GM19099 (cell line): ENCODE data around the gene LRMDA.

ENCODE experiments used
- POLR2A ChIP-seq: IDR thresholded peaks from 3 replicates; pipeline ENCODE4 v1.6.1; 2011; ENCODE audit warnings: low read depth; ENCODE audit not compliant: insufficient read length; ENCODE audit errors: extremely low read depth

LRMDA gene

DNA sequence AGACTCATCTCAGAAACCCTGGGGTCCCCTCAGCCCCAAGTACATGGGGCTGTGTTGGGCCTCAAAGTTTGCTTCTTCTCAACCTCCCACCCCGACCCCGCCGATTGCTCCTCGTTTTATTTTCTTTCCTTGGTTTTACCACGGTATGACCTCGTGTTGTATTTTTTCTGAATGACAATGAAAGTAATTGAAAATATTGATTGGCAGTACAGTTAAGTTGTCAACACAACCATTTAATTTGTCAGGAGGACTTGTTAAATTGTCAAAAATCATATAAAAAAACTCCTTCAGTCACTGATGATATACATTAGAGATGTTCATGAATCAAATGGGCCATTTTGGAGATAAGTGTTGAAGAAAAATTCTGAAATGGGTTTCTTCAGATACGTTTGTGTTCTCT lies 520.7 kb downstream of the LRMDA start:
- no peak for TF ChIP-seq POLR2A

DNA sequence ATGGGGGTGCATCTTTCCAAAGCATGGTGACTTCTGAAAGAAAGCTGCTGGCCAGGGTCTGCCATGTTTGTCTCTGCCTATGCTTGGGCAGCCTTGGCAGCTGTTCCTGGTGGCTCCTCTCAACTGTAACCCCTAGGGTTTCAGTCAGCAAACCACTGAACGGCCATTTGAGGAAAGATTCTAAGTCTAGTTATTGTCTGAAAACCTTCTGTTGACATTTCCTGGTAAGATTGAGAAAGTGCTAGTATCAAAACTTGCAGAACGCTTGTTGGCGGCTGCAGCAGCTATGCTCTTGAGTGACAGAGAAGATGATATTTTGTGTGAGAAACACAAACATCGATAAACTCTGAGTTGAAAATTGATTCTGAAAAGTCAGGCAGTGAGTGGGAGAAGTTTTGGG lies 523.1 kb downstream of the LRMDA start:
- TF ChIP-seq POLR2A, result no peak

DNA sequence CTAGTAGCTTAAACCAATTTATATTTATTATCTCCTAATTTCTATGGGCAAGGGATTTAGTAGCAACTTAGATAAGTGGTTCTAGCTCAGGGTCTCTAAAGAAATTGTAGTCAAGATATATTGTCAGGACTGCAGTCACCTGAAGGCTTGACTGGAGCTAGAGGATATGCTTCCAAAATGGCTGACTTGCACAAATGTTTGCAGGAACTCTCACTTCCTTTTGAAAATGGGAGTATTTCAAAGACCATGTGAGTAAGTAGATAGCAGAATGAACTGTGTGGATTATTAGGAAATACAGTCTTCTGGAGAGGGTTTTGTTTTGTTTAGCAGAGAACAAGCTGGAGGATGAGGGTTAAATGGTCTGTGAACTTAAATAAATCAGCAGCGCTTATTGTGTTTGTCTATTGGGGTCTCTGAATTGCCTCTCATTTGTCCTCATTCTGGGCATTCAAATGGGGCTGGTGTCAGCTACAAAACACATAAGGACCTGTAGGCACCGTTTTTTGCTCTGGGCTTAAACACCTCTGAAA lies 524.6 kb downstream of the LRMDA start:
- TF ChIP-seq POLR2A, result no peak

DNA sequence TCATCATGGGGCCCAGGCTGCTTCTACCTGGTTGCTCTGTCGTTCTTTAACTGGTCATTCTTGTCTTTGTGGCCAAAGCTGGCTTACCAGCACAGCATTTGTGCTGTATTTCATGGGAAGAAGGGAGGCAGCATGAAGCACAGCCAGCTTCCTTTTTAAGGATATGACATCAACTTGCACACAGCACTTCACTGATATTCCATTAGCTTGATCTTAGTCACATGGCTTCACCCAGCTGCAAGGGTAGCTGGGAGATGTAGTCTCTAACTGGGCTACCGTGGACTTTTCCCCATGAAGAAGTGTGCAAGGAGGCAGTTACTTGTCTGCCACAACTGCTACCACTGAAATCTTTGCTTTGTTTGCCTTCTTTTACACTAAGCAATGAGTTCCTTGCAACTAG lies 525.2 kb downstream of the LRMDA start:
- no peak for TF ChIP-seq POLR2A

DNA sequence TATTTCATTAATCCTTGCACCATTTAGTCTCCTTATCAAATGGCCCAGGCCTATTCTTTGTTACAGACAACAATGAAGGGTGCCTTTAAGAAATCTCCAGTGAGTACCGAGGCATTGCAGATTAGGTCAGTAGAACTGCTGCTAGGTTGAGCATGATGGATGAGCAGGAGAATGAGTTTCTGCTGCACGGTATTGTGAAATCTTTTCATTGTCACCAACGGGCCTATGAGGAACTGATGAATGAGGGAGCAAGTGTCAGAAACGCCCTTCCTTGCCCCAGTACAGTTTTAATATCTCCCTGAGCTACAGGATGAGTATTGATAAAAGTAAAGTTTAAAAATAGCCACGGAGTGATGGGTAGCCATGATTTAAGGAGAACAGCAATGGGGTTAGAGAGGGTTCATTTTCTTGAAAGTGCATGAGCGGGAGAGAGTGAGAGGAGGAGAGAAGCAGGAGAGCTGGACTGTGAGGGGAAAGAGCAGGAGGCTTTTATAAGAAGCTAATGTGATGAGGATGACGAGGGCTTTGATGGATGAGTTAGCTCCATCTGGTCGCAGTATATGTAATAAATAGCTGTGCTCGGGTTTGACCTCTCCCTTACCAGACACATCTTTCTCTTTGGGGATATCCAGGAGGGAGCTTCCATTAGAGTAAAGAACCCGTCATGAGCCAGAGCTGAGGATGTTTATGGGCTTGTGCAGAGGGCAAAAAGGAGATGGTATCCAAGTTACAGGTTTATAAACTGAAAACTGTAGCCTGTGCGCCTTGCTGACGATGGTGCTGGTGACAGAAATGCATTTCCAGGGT lies 526.1 kb downstream of the LRMDA start:
- TF ChIP-seq POLR2A, result no peak

DNA sequence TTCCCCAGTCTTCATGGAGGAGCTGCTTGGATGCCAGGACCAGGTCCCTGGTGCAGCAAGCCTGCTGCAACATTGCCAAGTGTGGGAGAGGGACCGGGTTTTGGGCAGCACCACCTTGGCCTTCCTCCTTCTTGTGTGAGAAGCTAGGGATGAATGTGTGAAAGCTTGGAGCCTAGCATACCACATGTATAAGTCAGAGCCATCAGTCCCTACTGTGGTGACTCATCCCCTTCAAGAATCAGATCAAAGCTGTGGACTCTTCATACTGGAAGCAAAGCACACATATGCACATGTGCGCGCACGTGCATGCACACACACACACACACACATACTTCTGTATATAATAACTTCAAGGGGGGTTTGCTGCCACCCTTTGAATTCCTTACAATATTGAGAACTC lies 527.8 kb downstream of the LRMDA start:
- TF ChIP-seq POLR2A, result no peak

DNA sequence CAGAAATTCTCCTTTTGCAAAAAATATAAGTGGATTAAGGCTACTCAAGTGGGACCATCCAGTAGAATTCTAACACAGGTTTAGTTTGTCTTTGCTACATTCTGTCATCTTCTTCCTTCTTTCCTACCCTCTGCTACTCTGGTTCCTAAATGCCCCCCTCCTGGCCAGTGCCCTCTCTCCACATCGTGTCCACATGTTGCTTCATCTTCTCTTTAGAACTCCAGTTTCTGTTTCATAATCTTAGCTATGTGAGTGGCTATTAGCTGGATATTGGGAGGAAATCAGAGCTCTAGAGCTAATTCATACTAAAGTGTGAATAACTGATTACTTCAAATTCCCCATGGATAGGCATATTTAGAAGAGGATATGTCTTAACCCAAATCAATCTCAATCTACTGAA lies 528.5 kb downstream of the LRMDA start:
- TF ChIP-seq POLR2A, result no peak

DNA sequence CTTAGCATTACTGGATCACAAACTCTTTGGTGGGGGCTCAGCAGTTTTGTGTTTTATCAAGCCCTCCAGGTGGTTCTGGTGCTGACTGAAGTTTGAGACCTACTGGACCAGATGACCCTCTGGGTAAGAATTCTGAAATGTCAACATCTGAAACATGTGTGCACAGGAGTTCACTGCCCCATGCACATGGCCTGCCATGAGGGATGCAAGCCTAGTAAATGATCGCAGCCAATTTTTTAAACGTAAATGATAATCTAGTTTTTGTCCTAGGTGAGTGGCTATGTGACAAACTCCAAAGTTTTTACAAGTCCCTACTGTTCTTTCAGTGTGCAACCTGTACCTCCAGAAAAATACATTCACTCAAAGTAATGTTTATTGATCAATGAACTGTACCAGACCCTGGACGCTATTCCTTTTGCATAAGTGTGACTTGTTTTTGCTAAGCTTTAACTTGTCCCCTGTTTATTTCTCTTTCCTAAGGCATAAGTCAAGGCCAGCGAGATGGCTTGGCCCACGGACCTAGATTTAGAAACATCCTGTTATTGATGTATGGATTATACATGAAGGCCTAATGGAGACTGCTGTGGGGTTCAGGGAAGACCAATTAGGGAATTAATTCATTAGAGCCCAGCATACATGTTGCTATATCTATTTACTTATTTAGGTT lies 531.1 kb downstream of the LRMDA start:
- TF ChIP-seq POLR2A, result no peak

DNA sequence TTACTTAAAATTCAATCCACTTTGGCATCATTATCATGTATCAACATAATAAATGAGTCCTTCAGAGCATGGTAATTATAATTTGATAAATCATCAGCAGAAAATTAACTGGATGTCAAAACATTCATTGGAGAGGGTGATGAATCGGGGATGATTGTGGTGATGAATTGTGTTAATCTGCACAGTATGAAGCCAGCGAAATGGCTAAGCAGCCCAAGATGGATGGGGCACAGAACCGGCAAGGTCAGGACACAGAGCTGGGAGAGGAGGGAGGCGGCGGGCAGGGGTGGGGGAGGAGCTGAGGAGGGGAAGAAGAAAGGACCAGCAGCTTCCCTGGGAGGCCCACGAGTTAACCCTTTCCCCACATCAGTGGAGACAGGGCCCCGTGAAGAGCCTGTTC lies 536.1 kb downstream of the LRMDA start:
- TF ChIP-seq POLR2A, result no peak

DNA sequence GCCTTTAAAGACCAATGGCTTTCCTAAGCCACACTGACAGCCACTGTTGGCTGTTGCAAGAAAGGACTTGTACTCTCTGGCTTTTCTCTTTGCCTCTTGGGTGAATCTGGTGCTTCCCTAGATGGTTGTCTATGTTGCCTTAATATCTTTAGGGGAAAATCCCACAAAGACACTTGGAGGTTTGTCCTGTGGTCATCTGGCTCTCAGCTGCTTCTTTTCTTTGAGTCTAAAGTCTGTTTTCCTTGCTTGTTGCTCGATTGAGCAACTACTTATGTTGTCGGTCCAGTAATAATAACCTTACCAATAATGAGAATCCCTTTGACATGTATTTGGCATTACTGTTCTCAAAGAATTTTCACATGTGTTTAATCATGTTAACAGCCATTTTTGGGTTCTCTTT lies 537.6 kb downstream of the LRMDA start:
- no peak for TF ChIP-seq POLR2A

DNA sequence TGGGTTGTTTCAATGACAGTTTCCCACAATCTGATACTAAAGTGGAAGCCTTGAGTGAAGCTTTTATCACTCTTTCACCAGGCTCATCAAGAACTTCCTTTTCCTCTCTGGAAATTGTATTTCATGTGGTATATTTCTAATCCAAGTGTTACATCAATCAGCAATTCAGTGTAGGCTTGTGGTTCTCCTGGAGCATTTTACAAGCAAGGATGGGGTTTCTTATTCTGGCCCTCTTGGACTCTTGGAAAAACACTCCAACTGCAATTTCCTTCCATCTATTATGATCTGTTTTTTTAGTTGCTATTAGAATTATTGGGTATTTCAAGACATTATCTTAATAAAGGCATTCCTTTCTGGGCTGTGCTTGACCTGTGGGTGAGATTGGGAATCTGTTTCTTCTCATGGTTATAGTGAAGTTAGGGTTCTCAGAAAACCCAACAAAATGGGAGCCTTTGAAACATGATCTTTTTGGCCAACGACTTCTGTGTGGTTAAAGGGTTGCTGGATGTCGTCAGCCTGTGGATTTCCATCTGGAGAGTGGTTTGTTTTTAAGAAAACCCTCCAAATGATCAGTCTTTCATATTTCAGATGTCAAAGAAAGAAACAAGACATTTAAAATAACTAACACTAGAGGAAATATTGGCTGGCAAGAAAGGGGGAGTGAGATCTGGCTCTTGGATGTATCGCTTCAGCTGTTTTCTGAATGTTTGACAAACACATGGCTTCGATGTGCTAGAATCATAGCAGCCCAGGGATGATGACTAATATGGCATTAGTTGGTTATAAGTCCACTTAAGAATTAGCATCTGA lies 540.2 kb downstream of the LRMDA start:
- TF ChIP-seq POLR2A, result no peak

DNA sequence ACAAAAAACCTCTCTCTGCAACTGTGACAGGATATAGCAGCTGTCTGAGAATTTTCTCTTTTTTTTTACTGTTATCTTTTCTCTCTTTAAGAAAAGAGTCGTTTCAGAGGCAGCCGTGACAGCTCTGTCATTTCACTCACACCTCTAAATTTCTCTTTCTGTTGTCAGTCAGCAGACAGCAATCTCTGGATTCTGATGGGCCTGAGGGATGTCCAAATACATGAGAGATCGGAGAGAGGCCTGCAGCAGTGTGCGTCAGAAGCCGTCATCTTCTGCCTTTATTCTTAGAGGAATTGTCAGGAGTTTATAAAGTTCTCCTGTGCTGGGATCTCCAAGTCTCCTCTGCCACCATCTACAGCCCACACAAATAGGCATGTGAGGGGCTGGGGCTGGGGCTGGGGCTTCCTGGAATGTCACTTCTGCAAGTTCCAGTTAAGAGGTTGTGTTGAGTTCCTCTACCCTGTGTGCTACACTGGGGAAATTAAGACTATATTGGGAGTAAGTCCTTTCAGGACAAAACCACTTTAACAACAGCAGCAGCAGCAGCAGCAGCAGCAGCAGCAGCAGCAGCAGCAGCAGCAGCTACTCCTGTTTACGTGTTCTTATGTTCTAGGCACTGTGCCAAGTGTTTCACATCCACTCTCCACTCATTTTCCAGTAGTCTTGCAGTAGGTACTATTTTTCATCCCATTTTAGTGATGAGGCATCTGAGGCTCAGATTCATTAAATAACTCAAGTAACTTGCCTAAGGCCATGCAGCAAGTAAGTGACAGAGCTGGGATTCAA lies 541.3 kb downstream of the LRMDA start:
- no peak for TF ChIP-seq POLR2A

DNA sequence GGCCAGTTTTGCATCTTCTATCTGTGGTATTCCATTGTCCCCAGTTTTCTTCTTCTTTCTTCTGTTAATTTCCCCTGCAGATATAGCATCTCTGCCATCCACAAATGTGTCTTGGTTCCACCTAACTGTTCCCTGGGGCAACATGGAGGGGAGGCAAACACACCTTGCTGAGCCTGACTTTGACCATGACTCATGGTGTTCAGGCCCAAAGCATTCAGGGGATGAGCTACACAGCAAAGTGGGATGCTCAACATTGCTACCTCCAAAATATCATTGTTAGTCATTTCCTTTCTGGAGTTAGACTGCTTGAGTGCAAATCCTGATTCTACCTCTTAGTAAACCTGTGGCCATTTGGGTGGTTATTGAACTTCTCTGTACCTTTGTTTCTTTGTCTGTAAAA lies 542.7 kb downstream of the LRMDA start:
- no peak for TF ChIP-seq POLR2A

DNA sequence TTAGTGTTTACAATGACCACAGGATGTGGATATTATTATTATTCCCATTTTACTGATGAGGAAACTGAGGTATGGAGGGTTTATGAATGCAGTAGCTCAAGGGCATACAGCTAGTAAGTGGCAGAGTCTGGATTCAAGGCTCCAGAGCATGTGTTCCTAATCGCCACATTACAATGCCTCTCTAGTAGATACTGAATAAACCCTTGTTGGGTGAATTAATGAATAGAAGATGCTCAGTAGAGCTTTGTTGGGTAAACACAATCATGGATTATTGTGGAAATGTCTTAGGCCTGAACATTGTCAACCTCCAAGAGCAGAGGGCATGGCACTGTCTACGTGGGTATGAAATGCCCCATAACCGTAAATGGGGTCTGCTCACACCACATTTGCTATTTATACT lies 545.3 kb downstream of the LRMDA start:
- TF ChIP-seq POLR2A, result no peak

DNA sequence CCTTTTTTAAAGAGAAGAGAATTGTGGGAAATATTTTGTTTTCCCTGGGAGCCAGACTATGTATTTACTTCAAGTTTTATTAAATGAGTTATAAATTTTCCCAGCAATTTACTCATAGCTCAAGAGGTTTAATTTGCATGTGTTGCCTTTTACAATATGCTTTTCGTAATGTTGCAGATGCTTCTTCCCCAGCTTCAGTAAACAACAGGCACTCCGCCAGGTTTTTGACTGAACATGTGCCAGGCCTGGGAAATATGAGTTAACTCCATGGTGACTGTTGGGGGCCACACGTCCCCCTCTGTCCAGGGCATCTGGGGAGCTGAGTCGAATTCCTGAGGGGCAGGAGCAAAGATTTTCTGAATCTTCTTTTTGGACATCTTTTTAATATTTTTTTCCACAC lies 545.7 kb downstream of the LRMDA start:
- TF ChIP-seq POLR2A, result no peak
